Endometrial microvascular endothelial cells (primary cell): Measurements from ENCODE around the gene ZNF438. TPM values are rescaled to one million over a fixed set of nuclear protein-coding genes. Genes with fewer than 3 reads are reported as not detected.

Experiments
- in situ Hi-C: cut with HindIII; loops from 2 replicates; pipeline ENCODE4 v1.10.0; 2017; ENCODE audit warnings: low sequenced_read_pairs, low pct_unique_long_range_greater_than_20kb; ENCODE audit errors: inconsistent ontology term
- total RNA-seq: library from RNA; depleted of rRNA; stranded (reverse); fragments of >200 nt; gene quantifications from one replicate; pipeline ENCODE4 v1.2.3, GENCODE V29; 2015; ENCODE audit errors: inconsistent ontology term

The ZNF438 gene
- total RNA-seq, 1 donor from 2014 or later = 11.0 TPM

DNA sequence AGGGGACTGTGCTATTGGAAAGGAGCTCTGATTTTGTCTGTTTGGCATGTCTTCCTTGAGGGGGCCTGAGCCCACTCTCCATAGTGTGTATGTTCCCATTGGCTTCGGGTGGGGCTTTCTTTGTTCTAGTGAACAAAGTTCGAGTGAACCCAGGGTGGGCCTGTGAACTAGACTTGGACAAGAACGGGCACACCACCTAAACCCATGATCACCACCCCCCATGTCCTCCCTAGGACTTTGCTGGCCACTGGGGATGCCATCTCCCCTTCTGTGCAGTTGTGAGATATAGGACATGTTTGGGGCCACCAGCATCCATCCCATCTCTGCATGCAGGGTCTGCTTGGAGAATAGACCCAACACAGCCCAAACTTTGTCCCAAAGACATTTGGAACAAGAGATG, 206.6 kb downstream of the ZNF438 start:
- in situ Hi-C loops = no loop called here

- in situ Hi-C loops = loop anchor here (25.0 kb wide), 1 partner anchor 214 kb away; the partner anchor contains the start of gene ZNF438
These were observed 208.0 kb downstream of the ZNF438 start for GRCh38 chr10:30823651-30824050.

- in situ Hi-C loops = loop anchor here (25.0 kb wide), 1 partner anchor 214 kb away; the partner anchor contains the start of gene ZNF438
These were observed 208.8 kb downstream of the ZNF438 start for GRCh38 chr10:30822693-30823465.

GRCh38 chr10:30821994-30822692, 209.5 kb downstream of the ZNF438 start:
- in situ Hi-C loops = loop anchor here (25.0 kb wide), 1 partner anchor 215 kb away; the partner anchor contains the start of gene ZNF438

GRCh38 chr10:30821261-30821993, 210.2 kb downstream of the ZNF438 start:
- in situ Hi-C loops = loop anchor here (25.0 kb wide), 1 partner anchor 216 kb away; the partner anchor contains the start of gene ZNF438

DNA sequence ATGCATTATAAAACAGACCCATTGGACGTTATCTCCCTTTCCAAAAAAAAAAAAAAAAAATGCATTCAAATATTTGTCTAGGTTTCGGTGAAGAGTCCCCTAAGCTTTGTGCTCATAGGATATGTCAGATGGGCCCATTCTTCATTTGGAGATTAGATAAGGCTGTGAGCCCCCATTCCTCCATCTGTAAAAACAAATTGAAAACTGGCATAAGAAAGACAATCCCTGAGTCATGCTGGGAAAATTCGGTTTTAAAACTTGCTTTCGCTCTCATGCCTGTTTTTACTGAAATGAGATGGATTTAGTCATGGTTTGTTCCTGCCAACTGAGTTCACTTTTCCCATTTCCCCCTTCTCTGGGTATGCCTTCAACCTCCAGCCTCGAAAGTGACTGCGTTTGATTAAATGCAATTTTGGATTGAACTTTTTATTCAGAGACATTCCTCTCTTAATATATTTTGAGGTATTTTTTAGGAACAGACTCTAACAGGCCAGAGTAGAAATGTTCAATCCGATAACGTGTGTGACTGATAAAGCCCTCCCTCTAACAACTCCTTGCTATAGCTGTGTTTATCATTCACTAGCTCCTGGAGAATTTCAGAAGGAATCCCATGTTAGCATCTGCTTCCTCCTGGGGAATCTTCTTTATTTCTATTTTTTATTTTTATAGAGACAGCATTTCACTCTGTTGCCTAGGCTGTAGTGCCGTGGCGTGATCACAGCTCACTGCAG, 211.2 kb downstream of the ZNF438 start:
- in situ Hi-C loops = loop anchor here (25.0 kb wide), 1 partner anchor 217 kb away; the partner anchor contains the start of gene ZNF438

DNA sequence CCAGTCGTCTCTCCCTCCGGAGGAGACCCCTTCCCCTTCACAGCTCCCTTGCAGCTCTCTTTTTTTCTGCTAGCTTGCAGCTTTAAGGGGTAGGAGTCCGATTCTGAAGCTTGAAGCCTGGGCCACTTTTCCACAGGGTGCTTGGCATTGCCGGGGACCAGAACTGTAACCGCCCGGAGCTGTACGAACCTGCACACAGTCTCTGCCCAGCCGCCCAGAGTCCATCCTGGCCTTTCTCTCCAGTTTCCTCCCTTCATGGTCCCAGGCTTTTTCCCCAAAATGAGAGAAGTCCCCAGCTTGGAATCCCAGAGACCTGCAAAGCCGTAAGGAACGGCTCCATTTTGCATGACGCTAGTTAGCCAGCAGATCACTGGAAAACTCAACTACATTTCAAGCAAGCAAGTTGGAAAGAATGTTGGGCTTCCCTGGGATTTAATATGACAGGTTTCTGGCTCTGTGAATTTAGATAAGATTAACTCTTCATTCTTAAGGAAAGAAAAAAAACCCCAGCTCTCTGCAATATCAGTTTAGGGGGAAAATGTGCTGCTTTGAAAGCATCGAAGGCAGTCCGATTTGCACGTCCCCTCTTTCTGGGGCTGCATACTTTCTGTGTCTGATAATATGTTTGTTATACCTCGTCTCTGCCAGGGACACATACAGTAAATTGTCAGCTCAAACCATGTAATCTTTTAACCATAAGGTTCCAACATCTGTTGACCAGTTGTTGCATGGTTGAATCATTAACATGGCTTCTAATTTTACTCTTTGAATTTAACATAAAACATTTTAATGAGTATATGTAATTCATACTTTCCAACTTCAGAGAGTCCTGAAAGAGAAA, 212.1 kb downstream of the ZNF438 start:
- in situ Hi-C loops = loop anchor here (25.0 kb wide), 1 partner anchor 218 kb away; the partner anchor contains the start of gene ZNF438

GRCh38 chr10:30818854-30819253, 212.8 kb downstream of the ZNF438 start:
- in situ Hi-C loops = loop anchor here (25.0 kb wide), 1 partner anchor 218 kb away; the partner anchor contains the start of gene ZNF438

- in situ Hi-C loops = loop anchor here (25.0 kb wide), 1 partner anchor 219 kb away; the partner anchor contains the start of gene ZNF438
These were observed 213.5 kb downstream of the ZNF438 start for GRCh38 chr10:30818010-30818660.

DNA sequence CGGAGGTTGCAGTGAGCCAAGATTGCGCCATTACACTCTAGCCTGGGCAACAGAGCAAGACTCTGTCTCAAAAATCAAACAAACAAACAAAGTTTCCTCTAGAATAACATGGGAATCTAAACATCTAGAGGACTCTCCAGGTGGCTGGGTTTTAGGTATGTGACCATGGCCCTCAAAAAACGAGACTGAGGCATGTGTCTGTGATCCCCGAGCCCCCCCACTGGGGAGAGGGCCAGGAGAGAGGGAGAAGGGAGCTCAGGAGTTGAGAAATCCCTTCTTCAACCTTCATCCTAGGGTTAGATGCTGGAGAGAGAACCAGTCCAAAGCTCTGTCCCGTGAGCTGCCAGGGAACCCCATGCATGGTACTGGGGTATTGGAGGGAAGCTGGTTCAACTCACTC, 214.1 kb downstream of the ZNF438 start:
- in situ Hi-C loops = loop anchor here (25.0 kb wide), 1 partner anchor 220 kb away; the partner anchor contains the start of gene ZNF438

DNA sequence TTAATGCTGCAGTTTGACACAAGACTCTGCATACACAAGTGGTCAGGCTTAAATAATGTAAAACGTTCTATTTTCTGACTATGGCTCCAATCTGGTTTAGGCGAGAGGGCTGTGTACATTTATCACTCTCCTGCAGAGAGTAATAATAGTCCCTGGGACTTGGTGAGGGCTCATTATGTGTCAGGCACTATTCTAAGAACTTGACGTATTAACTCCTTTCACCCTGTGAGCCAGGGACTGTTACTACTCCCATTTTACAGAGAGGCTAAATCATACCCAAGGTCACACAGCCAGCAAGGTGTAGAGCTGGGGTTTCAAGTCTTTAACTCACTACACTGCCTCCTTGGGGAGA, 214.9 kb downstream of the ZNF438 start:
- in situ Hi-C loops = loop anchor here (25.0 kb wide), 1 partner anchor 221 kb away; the partner anchor contains the start of gene ZNF438

DNA sequence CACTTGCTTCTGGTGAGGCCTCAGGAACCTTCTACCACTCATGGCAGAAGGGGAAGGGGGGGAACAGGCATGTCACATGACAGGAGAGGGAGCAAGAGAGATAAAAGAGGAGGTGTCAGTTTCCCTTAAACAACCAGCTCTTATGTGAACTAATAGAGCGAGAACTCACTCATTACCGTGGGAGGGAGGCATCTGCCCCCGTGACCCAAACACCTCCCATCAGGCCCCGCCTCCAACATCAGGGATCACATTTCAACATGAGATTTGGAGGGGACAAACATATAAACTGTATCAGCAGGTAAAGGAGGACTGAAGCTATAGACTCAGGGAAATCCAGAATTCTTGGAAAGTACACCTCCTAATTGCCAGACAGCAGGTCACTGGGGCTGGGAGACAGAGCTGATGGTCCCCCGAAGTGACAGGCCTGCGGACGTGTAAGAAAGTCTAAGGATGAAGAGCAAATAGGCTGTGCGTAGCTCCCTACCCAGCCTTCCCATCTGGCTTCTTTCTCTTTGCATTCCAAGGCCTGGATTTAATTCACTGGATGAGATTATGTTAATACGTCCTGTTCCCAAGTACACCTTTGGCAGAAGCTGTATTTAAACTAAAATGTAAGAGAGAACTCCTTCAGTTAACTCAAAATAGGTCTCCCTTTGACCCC, 215.4 kb downstream of the ZNF438 start:
- in situ Hi-C loops = loop anchor here (25.0 kb wide), 1 partner anchor 221 kb away; the partner anchor contains the start of gene ZNF438

DNA sequence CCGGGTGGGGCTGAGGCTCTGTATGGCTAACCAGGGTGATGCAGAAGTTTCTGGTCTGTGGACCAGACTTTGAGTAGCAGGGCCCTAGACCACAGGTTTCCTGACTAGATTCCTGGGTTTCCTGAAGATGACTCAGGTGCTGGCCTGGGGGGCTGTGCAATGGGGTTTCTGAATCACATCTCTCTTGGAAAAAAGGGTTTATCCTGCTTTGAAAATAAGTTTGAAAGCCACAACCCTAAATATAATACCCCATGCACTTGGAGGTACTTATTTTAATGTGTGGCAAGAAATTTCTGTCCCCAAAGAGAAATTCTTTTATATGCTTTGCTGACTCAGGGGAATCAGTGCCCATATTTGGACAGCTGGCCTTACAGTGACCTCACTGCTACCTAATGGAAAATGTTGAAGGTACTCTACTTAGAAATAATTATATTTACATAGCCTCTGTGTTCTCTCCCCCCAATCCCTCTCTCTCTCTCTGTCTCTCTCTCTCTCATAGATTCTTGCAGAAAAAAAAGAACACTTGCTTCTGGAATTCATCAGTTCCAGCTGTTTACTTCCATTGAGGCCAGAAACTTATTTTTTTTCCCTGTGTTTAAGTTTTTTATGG, 217.7 kb downstream of the ZNF438 start:
- in situ Hi-C loops = loop anchor here (25.0 kb wide), 1 partner anchor 223 kb away; the partner anchor contains the start of gene ZNF438

DNA sequence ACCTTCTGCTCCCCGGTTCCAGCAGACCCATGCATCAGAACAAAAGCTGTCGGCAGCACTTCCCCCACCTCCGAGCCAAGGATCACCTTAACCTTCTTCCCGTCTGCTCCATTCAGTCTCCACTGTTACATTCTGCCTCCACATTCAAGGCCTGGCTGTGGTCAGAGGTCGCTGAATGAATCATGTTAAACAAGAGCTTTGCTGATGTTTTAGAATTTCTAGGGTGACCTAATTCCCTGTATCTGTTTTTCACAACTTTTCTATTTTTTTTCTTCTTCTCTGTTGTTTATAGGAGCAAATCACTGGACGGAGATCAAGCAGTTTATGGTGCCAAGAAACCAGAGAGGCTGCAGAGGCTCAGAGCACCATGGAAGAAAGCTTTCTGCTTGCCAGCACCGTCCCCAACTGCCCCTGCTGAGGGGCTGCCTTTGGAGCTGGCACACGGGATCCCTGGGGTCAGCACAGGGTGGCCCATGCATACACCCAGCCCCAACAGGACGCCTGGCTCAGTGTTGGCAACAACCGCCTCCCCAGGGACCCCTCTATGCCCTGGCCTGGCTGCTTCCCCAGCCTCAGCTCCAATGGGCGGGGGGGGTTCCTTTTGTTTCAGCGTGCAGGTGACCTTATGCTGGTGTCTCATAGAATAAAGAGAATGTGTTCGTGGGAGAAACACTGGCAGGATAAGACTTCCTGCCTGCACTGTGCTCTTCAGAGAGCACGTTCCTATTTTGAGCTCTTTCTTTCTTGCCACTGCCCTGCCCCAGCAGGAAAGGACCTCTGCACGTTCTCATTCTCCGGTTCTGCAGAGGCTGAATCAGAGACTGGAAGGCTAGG, 219.4 kb downstream of the ZNF438 start:
- in situ Hi-C loops = loop anchor here (25.0 kb wide), 1 partner anchor 225 kb away; the partner anchor contains the start of gene ZNF438
